ENCODE results near the gene ABHD6.
A peak's percentile ranks its signal among the peaks of the same experiment; 100 is the strongest.

Gene ABHD6

DNA sequence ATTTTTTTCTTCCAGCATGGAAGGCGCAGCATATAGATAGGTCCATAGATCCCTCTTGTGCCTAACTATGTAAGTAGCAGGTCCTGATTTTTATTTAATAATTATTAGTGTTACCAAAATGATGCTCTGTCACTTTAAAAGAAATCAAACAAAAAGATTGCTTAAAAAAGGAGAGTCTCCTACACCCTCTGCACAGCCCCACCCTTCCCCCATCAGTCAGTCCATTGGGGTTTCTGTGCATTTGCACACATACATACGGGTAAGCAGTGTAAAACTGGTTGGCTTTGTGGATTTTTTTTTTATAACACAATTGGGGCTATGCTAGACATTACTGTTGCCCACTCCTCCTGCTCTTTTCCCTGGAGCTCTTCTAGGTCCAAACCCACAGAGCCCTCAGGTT is 61.5 kb downstream of the ABHD6 start:
- Histone ChIP-seq H3K79me2 (ENCODE audit: low read length) (no peaks in the 10 kb centered on the region), H3K27me3 (ENCODE audit: low read depth, low read length) (peaks cover 16% of the 10 kb centered on the region; the same call in 1 of the 2 replicates), H3K27ac (ENCODE audit: low read length) (no peak overlapping the region), H3K4me2 (ENCODE audit: low read length) (no peak overlapping the region), H2AFZ (ENCODE audit: low read depth, low read length) (no peak overlapping the region), H3K9ac (ENCODE audit: low read length) (no peak overlapping the region), H3K9me3 (ENCODE audit: insufficient read depth, low read length) (no peaks in the 10 kb centered on the region; the same call in 1 of the 2 replicates), H3K4me3 (ENCODE audit: low read length) (no peak overlapping the region), H4K20me1 (ENCODE audit: insufficient read depth, low read length) (no peaks in the 10 kb centered on the region), H3K4me1 (ENCODE audit: low read length) (no peaks in the 10 kb centered on the region), H3K36me3 (replicated peaks; ENCODE audit: low read depth, low read length) (peaks cover 6% of the 10 kb centered on the region)
- no peak for TF ChIP-seq CTCF (IDR thresholded peaks at IDR 0.05; ENCODE audit: low read depth, low read length)
- TF ChIP-seq EZH2phosphoT487 (IDR thresholded peaks at IDR 0.05; ENCODE audit: low read depth), result no peak

GRCh38 chr3:58299839-58300516 is 62.4 kb downstream of the ABHD6 start:
- no peak overlapping the region for H3K4me2 ChIP-seq (ENCODE audit: low read length)
- no peak overlapping the region for H3K4me3 ChIP-seq (ENCODE audit: low read length)
- peaks cover 16% of the 10 kb centered on the region; the same call in 1 of the 2 replicates for H3K27me3 ChIP-seq (ENCODE audit: low read depth, low read length)
- H2AFZ ChIP-seq (ENCODE audit: low read depth, low read length), result no peak overlapping the region
- H3K4me1 ChIP-seq (ENCODE audit: low read length), result no peaks in the 10 kb centered on the region
- no peaks in the 10 kb centered on the region for H4K20me1 ChIP-seq (ENCODE audit: insufficient read depth, low read length)
- TF ChIP-seq EZH2phosphoT487 (IDR thresholded peaks at IDR 0.05; ENCODE audit: low read depth) (no peak), CTCF (IDR thresholded peaks at IDR 0.05; ENCODE audit: low read depth, low read length) (peak; percentile 87)
- H3K27ac ChIP-seq (ENCODE audit: low read length), result no peak overlapping the region
- H3K79me2 ChIP-seq (ENCODE audit: low read length), result no peaks in the 10 kb centered on the region
- H3K9me3 ChIP-seq (ENCODE audit: insufficient read depth, low read length), result no peaks in the 10 kb centered on the region; the same call in 1 of the 2 replicates
- peaks cover 3% of the 10 kb centered on the region for H3K36me3 ChIP-seq (replicated peaks; ENCODE audit: low read depth, low read length)
- H3K9ac ChIP-seq (ENCODE audit: low read length), result no peak overlapping the region

GRCh38 chr3:58305882-58306711 is 68.5 kb downstream of the ABHD6 start, which contains the start of the genes HTD2 and RPP14:
TSS of gene HTD2 (plus strand) at chr3:58306520. CDS start at chr3:58317614, 11,094 bp downstream.
TSS of gene RPP14 (plus strand) at chr3:58306245. CDS start at chr3:58310330, 4,085 bp downstream.
- Histone ChIP-seq H3K36me3 (replicated peaks; ENCODE audit: low read depth, low read length) (peaks cover 24% of the 10 kb centered on the region), H4K20me1 (ENCODE audit: insufficient read depth, low read length) (peaks cover 20% of the 10 kb centered on the region), H3K9me3 (ENCODE audit: insufficient read depth, low read length) (no peaks in the 10 kb centered on the region; the same call in 1 of the 2 replicates), H3K79me2 (ENCODE audit: low read length) (peaks cover 48% of the 10 kb centered on the region), H3K27me3 (ENCODE audit: low read depth, low read length) (peaks cover 11% of the 10 kb centered on the region; the same call in 1 of the 2 replicates), H3K4me3 (ENCODE audit: low read length) (peak within 1 kb of the TSS; percentile 91), H2AFZ (ENCODE audit: low read depth, low read length) (peak within 1 kb of the TSS; percentile 87), H3K4me2 (ENCODE audit: low read length) (peak within 1 kb of the TSS; percentile 85), H3K9ac (ENCODE audit: low read length) (peak within 1 kb of the TSS; percentile 95), H3K4me1 (ENCODE audit: low read length) (peaks cover 10% of the 10 kb centered on the region), H3K27ac (ENCODE audit: low read length) (peak within 1 kb of the TSS; percentile 83)
- no peak for TF ChIP-seq EZH2phosphoT487 (IDR thresholded peaks at IDR 0.05; ENCODE audit: low read depth)
- TF ChIP-seq CTCF (IDR thresholded peaks at IDR 0.05; ENCODE audit: low read depth, low read length), result peak; percentile 90
